ENCODE results near the gene MRTO4.
"Not testable (repeated sequence)": the region's sequence is repeated elsewhere in the genome, so short reads cannot be mapped to it uniquely, and the experiment has no call there.

- TF ChIP-seq, protein P1, sequence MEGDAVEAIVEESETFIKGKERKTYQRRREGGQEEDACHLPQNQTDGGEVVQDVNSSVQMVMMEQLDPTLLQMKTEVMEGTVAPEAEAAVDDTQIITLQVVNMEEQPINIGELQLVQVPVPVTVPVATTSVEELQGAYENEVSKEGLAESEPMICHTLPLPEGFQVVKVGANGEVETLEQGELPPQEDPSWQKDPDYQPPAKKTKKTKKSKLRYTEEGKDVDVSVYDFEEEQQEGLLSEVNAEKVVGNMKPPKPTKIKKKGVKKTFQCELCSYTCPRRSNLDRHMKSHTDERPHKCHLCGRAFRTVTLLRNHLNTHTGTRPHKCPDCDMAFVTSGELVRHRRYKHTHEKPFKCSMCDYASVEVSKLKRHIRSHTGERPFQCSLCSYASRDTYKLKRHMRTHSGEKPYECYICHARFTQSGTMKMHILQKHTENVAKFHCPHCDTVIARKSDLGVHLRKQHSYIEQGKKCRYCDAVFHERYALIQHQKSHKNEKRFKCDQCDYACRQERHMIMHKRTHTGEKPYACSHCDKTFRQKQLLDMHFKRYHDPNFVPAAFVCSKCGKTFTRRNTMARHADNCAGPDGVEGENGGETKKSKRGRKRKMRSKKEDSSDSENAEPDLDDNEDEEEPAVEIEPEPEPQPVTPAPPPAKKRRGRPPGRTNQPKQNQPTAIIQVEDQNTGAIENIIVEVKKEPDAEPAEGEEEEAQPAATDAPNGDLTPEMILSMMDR (IDR thresholded peaks at IDR 0.05), result not testable (repeated sequence)
- not testable (repeated sequence) for TF ChIP-seq POLR2AphosphoS5 (IDR thresholded peaks at IDR 0.05); POLR2A (IDR thresholded peaks at IDR 0.05; ENCODE audit: low read depth); EP300 (IDR thresholded peaks at IDR 0.05)
Measured at GRCh38 chr1:19288324-19289241, 37.0 kb downstream of the MRTO4 start, which contains the start of gene AKR7A3.
